ENCODE measurements around the gene CREBL2. TPM values are rescaled to one million over a fixed set of nuclear protein-coding genes. Genes with fewer than 3 reads are reported as not detected.
"Not testable (repeated sequence)": the region's sequence is repeated elsewhere in the genome, so short reads cannot be mapped to it uniquely, and the experiment has no call there.

CREBL2 gene
- total RNA-seq, 2 experiments from 2014 or later = 3.4 to 4.3 TPM

DNA sequence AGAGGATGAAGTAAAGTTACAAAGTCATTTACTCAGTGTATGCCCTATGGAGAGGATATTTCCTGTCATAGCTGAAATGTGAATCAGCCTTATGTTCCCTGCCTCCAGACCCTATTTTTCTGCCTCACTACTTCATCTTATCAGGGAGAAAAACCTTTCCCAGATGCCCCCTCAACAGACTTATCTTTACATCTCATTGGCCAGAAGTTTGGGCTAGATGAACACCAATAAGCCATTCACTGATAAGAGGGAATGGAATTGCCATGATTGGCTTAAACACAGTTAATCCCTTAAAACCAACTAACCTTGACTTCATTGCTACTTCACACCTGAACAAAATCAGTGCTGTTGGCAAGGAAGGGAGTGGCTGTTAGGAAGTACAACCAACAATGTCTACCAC lies 40.1 kb downstream of the CREBL2 start:
- BruUV-seq (replicated peaks) = no TSS peak
- CTCF ChIA-PET (ENCODE audit: unreplicated experiment) = no interaction called here

DNA sequence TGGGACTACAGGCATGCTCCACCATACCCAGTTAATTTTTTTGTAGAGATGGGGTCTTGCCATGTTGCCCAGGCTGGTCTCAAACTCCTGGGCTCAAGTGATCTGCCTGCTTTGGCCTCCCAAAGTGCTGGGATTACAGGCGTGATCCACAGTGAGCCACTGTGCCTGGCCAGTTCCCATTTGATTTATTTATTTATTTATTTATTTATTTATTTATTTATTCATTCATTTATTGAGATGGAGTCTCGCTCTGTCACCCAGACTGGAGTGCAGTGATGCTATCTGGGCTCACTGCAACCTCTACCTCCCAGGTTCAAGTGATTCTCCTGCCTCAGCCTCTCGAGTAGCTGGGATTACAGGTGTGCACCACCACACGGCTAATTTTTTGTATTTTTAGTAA lies 41.0 kb downstream of the CREBL2 start:
- intact Hi-C loops (cut with micrococcal nuclease; ENCODE audit: unreplicated experiment) = loop anchor here (10.0 kb wide), 1 partner anchor 168 kb away; no protein-coding TSS in a partner anchor

More for the DNA sequence above, 40.1 kb downstream of the CREBL2 start:
- H3K9me3 ChIP-seq (ENCODE audit: low read length) = peaks cover 15% of the 10 kb centered on the region
- POLR2A ChIA-PET = interaction anchor here (0.6 kb wide), 1 partner anchor 147 kb away, joined by 5 read pairs; no protein-coding TSS in a partner anchor
- TF ChIP-seq, protein P1, sequence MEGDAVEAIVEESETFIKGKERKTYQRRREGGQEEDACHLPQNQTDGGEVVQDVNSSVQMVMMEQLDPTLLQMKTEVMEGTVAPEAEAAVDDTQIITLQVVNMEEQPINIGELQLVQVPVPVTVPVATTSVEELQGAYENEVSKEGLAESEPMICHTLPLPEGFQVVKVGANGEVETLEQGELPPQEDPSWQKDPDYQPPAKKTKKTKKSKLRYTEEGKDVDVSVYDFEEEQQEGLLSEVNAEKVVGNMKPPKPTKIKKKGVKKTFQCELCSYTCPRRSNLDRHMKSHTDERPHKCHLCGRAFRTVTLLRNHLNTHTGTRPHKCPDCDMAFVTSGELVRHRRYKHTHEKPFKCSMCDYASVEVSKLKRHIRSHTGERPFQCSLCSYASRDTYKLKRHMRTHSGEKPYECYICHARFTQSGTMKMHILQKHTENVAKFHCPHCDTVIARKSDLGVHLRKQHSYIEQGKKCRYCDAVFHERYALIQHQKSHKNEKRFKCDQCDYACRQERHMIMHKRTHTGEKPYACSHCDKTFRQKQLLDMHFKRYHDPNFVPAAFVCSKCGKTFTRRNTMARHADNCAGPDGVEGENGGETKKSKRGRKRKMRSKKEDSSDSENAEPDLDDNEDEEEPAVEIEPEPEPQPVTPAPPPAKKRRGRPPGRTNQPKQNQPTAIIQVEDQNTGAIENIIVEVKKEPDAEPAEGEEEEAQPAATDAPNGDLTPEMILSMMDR (conservative IDR thresholded peaks at IDR 0.05; ENCODE audit: low read length) = no peak
- no peak for TF ChIP-seq EZH2phosphoT487 (IDR thresholded peaks at IDR 0.05; ENCODE audit: borderline replicate concordance, low read depth, low read length)
- H3K79me2 ChIP-seq (ENCODE audit: insufficient read depth, low read depth, low read length) = no peaks in the 10 kb centered on the region
- no peak overlapping the region for H3K4me2 ChIP-seq (ENCODE audit: low read length)
- no peak overlapping the region for H3K4me3 ChIP-seq (ENCODE audit: low read depth, low read length, poor library complexity, severe bottlenecking)
- peaks cover 7% of the 10 kb centered on the region for H3K4me1 ChIP-seq (ENCODE audit: insufficient read depth, low read length, poor library complexity, severe bottlenecking)
- no peak overlapping the region for H2AFZ ChIP-seq (ENCODE audit: low read length)
- no peak overlapping the region for H3K27ac ChIP-seq (ENCODE audit: low read depth, low read length, poor library complexity, severe bottlenecking)
- H4K20me1 ChIP-seq (ENCODE audit: insufficient read depth, low read length) = no peaks in the 10 kb centered on the region
- DNase-seq (ENCODE audit: low spot score) = no peak
- H3K36me3 ChIP-seq (ENCODE audit: insufficient read depth, low read length) = no peaks in the 10 kb centered on the region
- intact Hi-C loops (cut with micrococcal nuclease; ENCODE audit: unreplicated experiment) = loop anchor here (10.0 kb wide), 1 partner anchor 167 kb away; no protein-coding TSS in a partner anchor
- no peaks in the 10 kb centered on the region for H3K9me2 ChIP-seq (ENCODE audit: insufficient read depth, low read length)

DNA sequence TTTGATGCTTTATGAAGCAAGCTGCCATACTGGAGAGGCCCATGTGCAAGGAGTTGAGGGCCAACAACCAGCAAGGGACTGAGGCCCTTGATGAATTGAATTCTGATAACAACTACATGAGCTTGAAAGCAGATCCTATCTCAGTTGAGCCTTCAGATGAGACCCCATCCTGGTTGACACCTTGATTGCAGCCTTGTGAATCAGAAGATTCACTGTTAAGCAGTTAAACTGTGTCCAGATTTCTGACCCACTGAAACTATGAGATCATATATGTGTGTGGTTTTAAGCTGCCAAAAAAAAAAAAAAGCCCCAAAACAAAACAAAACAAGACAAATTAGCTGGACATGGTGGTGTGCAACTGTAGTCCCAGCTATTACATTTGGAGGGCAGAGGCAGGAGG lies 42.2 kb downstream of the CREBL2 start:
- H3K4me3 ChIP-seq (ENCODE audit: low read depth, low read length, poor library complexity, severe bottlenecking) = no peak overlapping the region
- H3K36me3 ChIP-seq (ENCODE audit: insufficient read depth, low read length) = no peaks in the 10 kb centered on the region
- ChIA-PET CTCF (ENCODE audit: unreplicated experiment) (no interaction called here), POLR2A (interaction anchor here (0.7 to 1.4 kb wide), 3 partner anchors 9 to 83 kb away, joined by 3 read pairs; no protein-coding TSS in a partner anchor)
- H3K4me2 ChIP-seq (ENCODE audit: low read length) = no peak overlapping the region
- no peaks in the 10 kb centered on the region for H4K20me1 ChIP-seq (ENCODE audit: insufficient read depth, low read length)
- no TSS peak for BruUV-seq (replicated peaks)
- no peaks in the 10 kb centered on the region for H3K79me2 ChIP-seq (ENCODE audit: insufficient read depth, low read depth, low read length)
- peaks cover 7% of the 10 kb centered on the region for H3K4me1 ChIP-seq (ENCODE audit: insufficient read depth, low read length, poor library complexity, severe bottlenecking)
- intact Hi-C loops (cut with micrococcal nuclease; ENCODE audit: unreplicated experiment) = loop anchor here (10.0 kb wide), 1 partner anchor 169 kb away; no protein-coding TSS in a partner anchor
- no peak overlapping the region for H2AFZ ChIP-seq (ENCODE audit: low read length)
- H3K27ac ChIP-seq (ENCODE audit: low read depth, low read length, poor library complexity, severe bottlenecking) = no peak overlapping the region
- H3K9me2 ChIP-seq (ENCODE audit: insufficient read depth, low read length) = no peaks in the 10 kb centered on the region
- no peak for DNase-seq (ENCODE audit: low spot score)
- peaks cover 9% of the 10 kb centered on the region for H3K9me3 ChIP-seq (ENCODE audit: low read length)
- TF ChIP-seq EZH2phosphoT487 (IDR thresholded peaks at IDR 0.05; ENCODE audit: borderline replicate concordance, low read depth, low read length) = no peak
- TF ChIP-seq, protein P1 (conservative IDR thresholded peaks at IDR 0.05; ENCODE audit: low read length) = no peak

More for the DNA sequence above, 41.0 kb downstream of the CREBL2 start:
- H3K4me3 ChIP-seq (ENCODE audit: low read depth, low read length, poor library complexity, severe bottlenecking); H3K4me1 ChIP-seq (ENCODE audit: insufficient read depth, low read length, poor library complexity, severe bottlenecking); H3K79me2 ChIP-seq (ENCODE audit: insufficient read depth, low read depth, low read length); CTCF ChIA-PET (ENCODE audit: unreplicated experiment); H3K4me2 ChIP-seq (ENCODE audit: low read length); H4K20me1 ChIP-seq (ENCODE audit: insufficient read depth, low read length); H3K27ac ChIP-seq (ENCODE audit: low read depth, low read length, poor library complexity, severe bottlenecking); POLR2A ChIA-PET; H2AFZ ChIP-seq (ENCODE audit: low read length); H3K36me3 ChIP-seq (ENCODE audit: insufficient read depth, low read length); H3K9me2 ChIP-seq (ENCODE audit: insufficient read depth, low read length); BruUV-seq (replicated peaks); DNase-seq (ENCODE audit: low spot score): not testable (repeated sequence)
- H3K9me3 ChIP-seq (ENCODE audit: low read length) = peaks cover 15% of the 10 kb centered on the region

All from OCI-LY7 (cell line).